ENCODE measurements around the gene PTMA.

The PTMA gene

GRCh38 chr2:231711677-231712450, 3.5 kb downstream of the PTMA start:
- TF ChIP-seq TEAD4 (IDR thresholded peaks at IDR 0.05) (no peak), EGR1 (IDR thresholded peaks at IDR 0.05) (no peak), CREB1 (IDR thresholded peaks at IDR 0.05; ENCODE audit: low read depth) (no peak)

DNA sequence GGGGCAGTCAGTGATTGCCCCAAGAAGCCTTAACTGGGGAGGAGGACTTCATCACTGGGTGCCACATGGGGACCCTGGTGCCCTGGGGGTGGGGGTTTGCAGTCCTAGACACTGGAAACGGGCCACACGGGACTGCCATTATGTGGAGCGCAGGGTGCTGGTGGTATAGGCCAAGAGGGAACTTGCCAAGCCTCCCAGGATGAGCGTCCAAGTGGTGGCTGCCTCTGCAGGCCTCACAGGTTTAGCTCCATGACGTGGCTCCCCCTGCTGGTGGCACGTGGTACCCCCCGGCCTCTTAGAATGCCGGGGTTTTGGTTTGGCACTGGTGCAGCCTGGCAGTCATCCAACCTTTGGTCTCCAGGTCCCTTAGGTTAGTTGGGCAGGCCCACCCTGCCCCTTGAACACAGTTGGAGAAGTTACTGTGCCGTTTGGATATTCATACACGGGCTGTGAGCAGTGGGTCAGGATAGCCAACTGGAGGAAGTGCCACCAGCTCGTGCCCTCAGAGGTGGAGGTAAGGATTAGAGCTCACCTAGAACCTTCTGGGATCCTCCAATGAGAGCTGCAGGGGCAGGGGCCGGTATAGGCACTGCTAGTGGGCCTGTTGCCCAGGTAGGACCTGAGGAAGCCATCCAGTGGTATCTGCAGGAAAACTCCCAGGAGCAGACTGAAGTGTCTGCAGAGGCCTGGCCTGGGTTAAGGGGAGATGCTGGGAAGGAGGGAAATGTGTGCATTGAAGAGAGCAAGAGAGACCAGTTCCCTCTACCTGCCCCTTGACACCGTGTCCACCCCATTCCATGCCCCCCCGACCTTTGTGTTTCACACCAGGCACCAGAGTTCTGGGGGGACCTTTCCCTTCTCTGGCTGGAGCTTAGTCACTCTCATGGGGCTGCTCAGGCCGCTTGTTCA, 5.7 kb downstream of the PTMA start:
- TF ChIP-seq YY1 (IDR thresholded peaks at IDR 0.05; ENCODE audit: low read depth) = 0 out of 2 replicates have a peak, but pooled peaks have one; percentile 13
- no peak for TF ChIP-seq TAF1 (IDR thresholded peaks at IDR 0.05; ENCODE audit: low read depth)
- TF ChIP-seq TEAD4 (IDR thresholded peaks at IDR 0.05) = peak; percentile 37
- peak; percentile 87 for TF ChIP-seq NFIC (IDR thresholded peaks at IDR 0.05)
- TF ChIP-seq, protein P1, sequence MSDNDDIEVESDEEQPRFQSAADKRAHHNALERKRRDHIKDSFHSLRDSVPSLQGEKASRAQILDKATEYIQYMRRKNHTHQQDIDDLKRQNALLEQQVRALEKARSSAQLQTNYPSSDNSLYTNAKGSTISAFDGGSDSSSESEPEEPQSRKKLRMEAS (IDR thresholded peaks at IDR 0.05) = peak; percentile 87
- TF ChIP-seq RAD21 (IDR thresholded peaks at IDR 0.05; ENCODE audit: low read depth) = peak; percentile 47
- TF ChIP-seq TCF12 (IDR thresholded peaks at IDR 0.05; ENCODE audit: low read depth) = no peak
- TF ChIP-seq, protein P2, sequence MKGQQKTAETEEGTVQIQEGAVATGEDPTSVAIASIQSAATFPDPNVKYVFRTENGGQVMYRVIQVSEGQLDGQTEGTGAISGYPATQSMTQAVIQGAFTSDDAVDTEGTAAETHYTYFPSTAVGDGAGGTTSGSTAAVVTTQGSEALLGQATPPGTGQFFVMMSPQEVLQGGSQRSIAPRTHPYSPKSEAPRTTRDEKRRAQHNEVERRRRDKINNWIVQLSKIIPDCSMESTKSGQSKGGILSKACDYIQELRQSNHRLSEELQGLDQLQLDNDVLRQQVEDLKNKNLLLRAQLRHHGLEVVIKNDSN (IDR thresholded peaks at IDR 0.05) = peak; percentile 82
- TF ChIP-seq ZBTB7A (IDR thresholded peaks at IDR 0.05; ENCODE audit: low read depth) = no peak

DNA sequence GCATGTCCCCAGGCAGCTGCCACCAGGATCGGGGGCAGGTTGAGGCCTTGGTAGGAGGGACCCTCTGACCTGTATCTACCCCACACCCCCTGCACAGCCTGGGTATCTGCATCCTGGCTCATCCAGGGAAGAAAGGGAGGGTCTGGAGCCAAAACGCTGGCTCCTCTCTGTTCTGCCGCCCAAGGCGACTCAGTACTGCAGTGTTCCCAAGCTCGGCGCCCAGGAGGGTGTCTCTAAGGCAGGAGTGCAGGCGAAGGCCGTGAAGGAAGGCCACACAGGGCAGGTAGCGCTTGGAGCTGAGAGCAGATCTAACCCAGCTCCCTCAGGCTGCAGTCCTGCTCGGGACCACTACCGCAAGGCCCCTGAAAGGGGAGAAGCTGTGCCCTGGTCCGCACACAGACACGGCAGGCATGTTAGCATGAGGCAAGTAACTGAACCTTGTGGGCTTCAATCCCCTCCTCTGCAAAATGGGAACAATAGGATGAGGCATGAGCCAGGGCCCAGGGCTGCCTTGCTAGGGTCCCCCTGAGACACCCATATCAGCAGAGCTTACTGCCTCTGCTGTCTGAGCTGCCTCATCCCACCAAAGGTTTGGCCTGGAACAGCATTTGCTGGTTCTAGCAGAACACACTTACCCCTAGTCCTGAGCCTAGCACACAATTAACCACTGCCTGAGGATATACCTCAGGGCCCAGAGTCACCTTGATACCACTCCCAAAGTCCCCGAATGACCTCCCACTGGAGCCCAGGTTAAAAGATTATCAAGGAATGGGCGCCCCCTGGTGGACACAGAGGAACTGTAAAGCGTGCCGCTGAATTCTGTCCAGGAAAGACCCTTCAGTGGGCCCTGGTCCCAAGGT, 6.5 kb downstream of the PTMA start:
- TF ChIP-seq RAD21 (IDR thresholded peaks at IDR 0.05; ENCODE audit: low read depth) (peak; percentile 79), FOXM1 (IDR thresholded peaks at IDR 0.05; ENCODE audit: borderline replicate concordance, low read depth) (no peak), TCF12 (IDR thresholded peaks at IDR 0.05; ENCODE audit: low read depth) (0 out of 2 replicates have a peak, but pooled peaks have one; percentile 15), EP300 (IDR thresholded peaks at IDR 0.05; ENCODE audit: borderline replicate concordance) (no peak), YY1 (IDR thresholded peaks at IDR 0.05; ENCODE audit: low read depth) (0 out of 2 replicates have a peak, but pooled peaks have one; percentile 1), NFIC (IDR thresholded peaks at IDR 0.05) (no peak), CEBPB (IDR thresholded peaks at IDR 0.05) (no peak), CREB1 (IDR thresholded peaks at IDR 0.05; ENCODE audit: low read depth) (no peak), TEAD4 (IDR thresholded peaks at IDR 0.05) (no peak), EGR1 (IDR thresholded peaks at IDR 0.05) (no peak), REST (IDR thresholded peaks at IDR 0.05; ENCODE audit: low read depth) (no peak), TAF1 (IDR thresholded peaks at IDR 0.05; ENCODE audit: low read depth) (no peak), ZBTB7A (IDR thresholded peaks at IDR 0.05; ENCODE audit: low read depth) (peak; percentile 52; the same call in 1 of the 2 replicates)
- TF ChIP-seq, protein P1 (IDR thresholded peaks at IDR 0.05) = no peak
- TF ChIP-seq, protein P2 (IDR thresholded peaks at IDR 0.05) = no peak

DNA sequence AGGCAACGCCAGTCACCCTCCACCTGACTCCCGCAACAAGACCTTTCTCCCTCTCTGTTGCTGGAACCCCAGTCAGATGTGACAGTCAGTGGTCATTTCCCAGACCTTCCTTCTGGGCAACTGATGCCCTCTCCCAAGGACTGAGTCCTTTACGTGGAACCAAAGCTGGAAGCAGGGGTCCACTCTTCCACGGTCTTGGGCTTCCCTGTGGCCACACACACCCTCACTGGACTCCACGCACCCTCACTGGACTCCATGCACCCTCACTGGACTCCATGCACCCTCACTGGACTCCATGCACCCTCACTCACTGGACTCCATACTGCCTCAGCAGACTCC, 7.1 kb downstream of the PTMA start:
- TF ChIP-seq, protein P2 (IDR thresholded peaks at IDR 0.05) = no peak
- TF ChIP-seq CREB1 (IDR thresholded peaks at IDR 0.05; ENCODE audit: low read depth) = no peak
- no peak for TF ChIP-seq CEBPB (IDR thresholded peaks at IDR 0.05)
- no peak for TF ChIP-seq RAD21 (IDR thresholded peaks at IDR 0.05; ENCODE audit: low read depth)
- TF ChIP-seq NFIC (IDR thresholded peaks at IDR 0.05) = no peak
- no peak for TF ChIP-seq REST (IDR thresholded peaks at IDR 0.05; ENCODE audit: low read depth)

Measured in Ishikawa (cell line).